ENCODE measurements around the gene ARHGAP26. TPM values are rescaled to one million over a fixed set of nuclear protein-coding genes. Genes with fewer than 3 reads are reported as not detected.

ARHGAP26 gene
- polyA plus RNA-seq, 3 donors, result 26.5 to 56.8 (median 28.7) TPM

GRCh38 chr5:142726188-142726731 is 43.9 kb upstream of the ARHGAP26 start:
- WGBS (ENCODE audit: insufficient coverage), result no CpG with 5 or more reads among the region's 2 CpGs
- peak overlapping the region; percentile 59 for H3K4me2 ChIP-seq (replicated peaks; ENCODE audit: extremely low read depth, low read length, poor library complexity, severe bottlenecking)
- H3K4me1 ChIP-seq (ENCODE audit: control insufficient read depth in 1 of 2, insufficient read depth in 2 of 2, low read length in 2 of 2), result peaks cover 41 to 47% of the 10 kb centered on the region in 2 donors
- H3K79me2 ChIP-seq (ENCODE audit: insufficient read depth, low read length), result no peaks in the 10 kb centered on the region
- H3K9me3 ChIP-seq (replicated peaks in 1 of 2; ENCODE audit: control insufficient read depth in 1 of 2, insufficient read depth in 1 of 2, low read length in 2 of 2), result no peaks in the 10 kb centered on the region
- H3K4me3 ChIP-seq (replicated peaks in 1 of 3; ENCODE audit: low read depth in 2 of 3, low read length in 3 of 3), result peak overlapping the region in 1 of 3 experiments; percentile 35
- Mint-ChIP-seq H3K27ac (peak overlapping the region; percentile 80 to 93 (median 89)), H3K4me3 (peak overlapping the region in 1 of 2 donors; percentile 57), H3K36me3 (no peaks in the 10 kb centered on the region), H3K27me3 (ENCODE audit: low read depth in 3 of 3) (peaks cover 0 to 2% (median 0%) of the 10 kb centered on the region in 3 donors), H3K4me1 (peaks cover 44% of the 10 kb centered on the region), H3K9me3 (peaks cover 0 to 2% (median 0%) of the 10 kb centered on the region in 7 donors)
- DNase-seq, result peak; percentile 67 to 86 (median 86)
- H3K36me3 ChIP-seq (replicated peaks in 1 of 2; ENCODE audit: control insufficient read depth in 1 of 2, insufficient read depth in 2 of 2, low read length in 2 of 2), result no peaks in the 10 kb centered on the region
- H2AFZ ChIP-seq (ENCODE audit: insufficient read depth, low read depth, low read length, poor library complexity, severe bottlenecking), result no peak overlapping the region
- intact Hi-C loops (cut with micrococcal nuclease), result loop anchor here in 1 of 2 donors (5.0 kb wide), 1 partner anchor 46 kb away; the partner anchor contains the start of gene ARHGAP26
- no peak overlapping the region for H3K9ac ChIP-seq (ENCODE audit: insufficient read depth, low read length, poor library complexity, severe bottlenecking)
- H3K27ac ChIP-seq (ENCODE audit: low read depth in 1 of 2, low read length in 2 of 2), result peak overlapping the region in 1 of 2 donors; percentile 76
- H4K20me1 ChIP-seq (ENCODE audit: insufficient read depth, low read length), result peaks cover 4% of the 10 kb centered on the region
- no peaks in the 10 kb centered on the region for H3K27me3 ChIP-seq (ENCODE audit: control insufficient read depth in 2 of 2, insufficient read depth in 2 of 2, low read length in 2 of 2)
- TF ChIP-seq CTCF (IDR thresholded peaks at IDR 0.05), result no peak

- peaks cover 44% of the 10 kb centered on the region for H3K4me1 Mint-ChIP-seq
- no peak overlapping the region for H3K4me3 Mint-ChIP-seq
- intact Hi-C loops (cut with micrococcal nuclease), result loop anchor here in 1 of 2 donors (5.0 kb wide), 1 partner anchor 45 kb away; the partner anchor contains the start of gene ARHGAP26
- peak overlapping the region in 6 of 7 donors; percentile 8 to 82 (median 69) for H3K27ac Mint-ChIP-seq
- Histone ChIP-seq H3K27ac (ENCODE audit: low read depth in 1 of 2, low read length in 2 of 2) (no peak overlapping the region), H2AFZ (ENCODE audit: insufficient read depth, low read depth, low read length, poor library complexity, severe bottlenecking) (no peak overlapping the region), H3K4me2 (replicated peaks; ENCODE audit: extremely low read depth, low read length, poor library complexity, severe bottlenecking) (peak overlapping the region; percentile 10), H4K20me1 (ENCODE audit: insufficient read depth, low read length) (peaks cover 4% of the 10 kb centered on the region), H3K4me1 (ENCODE audit: control insufficient read depth in 1 of 2, insufficient read depth in 2 of 2, low read length in 2 of 2) (peaks cover 41 to 47% of the 10 kb centered on the region in 2 donors), H3K4me3 (replicated peaks in 1 of 3; ENCODE audit: low read depth in 2 of 3, low read length in 3 of 3) (no peak overlapping the region), H3K36me3 (replicated peaks in 1 of 2; ENCODE audit: control insufficient read depth in 1 of 2, insufficient read depth in 2 of 2, low read length in 2 of 2) (no peaks in the 10 kb centered on the region), H3K27me3 (ENCODE audit: control insufficient read depth in 2 of 2, insufficient read depth in 2 of 2, low read length in 2 of 2) (no peaks in the 10 kb centered on the region), H3K79me2 (ENCODE audit: insufficient read depth, low read length) (no peaks in the 10 kb centered on the region), H3K9me3 (replicated peaks in 1 of 2; ENCODE audit: control insufficient read depth in 1 of 2, insufficient read depth in 1 of 2, low read length in 2 of 2) (no peaks in the 10 kb centered on the region), H3K9ac (ENCODE audit: insufficient read depth, low read length, poor library complexity, severe bottlenecking) (no peak overlapping the region)
- TF ChIP-seq CTCF (IDR thresholded peaks at IDR 0.05), result no peak
- WGBS (ENCODE audit: insufficient coverage), result 94% methylated on average over 1 of the region's 2 CpGs
- H3K9me3 Mint-ChIP-seq, result peaks cover 0 to 2% (median 0%) of the 10 kb centered on the region in 7 donors
- peaks cover 0 to 2% (median 0%) of the 10 kb centered on the region in 3 donors for H3K27me3 Mint-ChIP-seq (ENCODE audit: low read depth in 3 of 3)
- no peak for DNase-seq
- H3K36me3 Mint-ChIP-seq, result no peaks in the 10 kb centered on the region
Measured at GRCh38 chr5:142727735-142728047, 42.5 kb upstream of the ARHGAP26 start.
